Measurements from ENCODE around the gene CCNH. TPM values are rescaled to one million over a fixed set of nuclear protein-coding genes. Genes with fewer than 3 reads are reported as not detected.

CCNH gene
- total and polyA plus RNA-seq, 9 of the 15 experiments (the other 6 are each of a cell fraction or from before 2014, with no cell fraction given), result 100 to 213 (median 150) TPM

GRCh38 chr5:87412630-87413342 lies at the start of gene CCNH (continued):
- TF ChIP-seq ZSCAN29 (IDR thresholded peaks at IDR 0.05) (no peak), SAFB2 (IDR thresholded peaks at IDR 0.05; ENCODE audit: borderline replicate concordance, low read depth, low read length, severe bottlenecking) (no peak), ZNF24 (IDR thresholded peaks at IDR 0.05) (no peak), SMARCA5 (IDR thresholded peaks at IDR 0.05) (no peak), RHOXF2B (CRISPR knock-in tag; conservative IDR thresholded peaks at IDR 0.05) (no peak), ZBTB43 (CRISPR knock-in tag; IDR thresholded peaks at IDR 0.05) (peak; percentile 40; the same call in 1 of the 2 replicates), ZNF212 (CRISPR knock-in tag; IDR thresholded peaks at IDR 0.05) (no peak), ARID3A (IDR thresholded peaks at IDR 0.05; ENCODE audit: borderline replicate concordance, low read depth, low read length) (no peak), ZNF561 (CRISPR knock-in tag; conservative IDR thresholded peaks at IDR 0.05) (no peak), HIVEP1 (CRISPR knock-in tag; IDR thresholded peaks at IDR 0.05) (no peak), NFIC (IDR thresholded peaks at IDR 0.05) (no peak), FOSL1 (tag; conservative IDR thresholded peaks at IDR 0.05) (no peak), HNRNPK (IDR thresholded peaks at IDR 0.05; ENCODE audit: low read depth, low read length, poor library complexity, severe bottlenecking) (no peak), PURB (CRISPR knock-in tag; IDR thresholded peaks at IDR 0.05; ENCODE audit: low read depth) (no peak), NELFE (IDR thresholded peaks at IDR 0.05; ENCODE audit: insufficient read depth, insufficient read length) (no peak), NRF1 (conservative IDR thresholded peaks at IDR 0.05 in 1 of 2, IDR thresholded peaks at IDR 0.05 in 1 of 2) (peak; percentile 80 to 83), SOX6 (IDR thresholded peaks at IDR 0.05) (no peak), ZNF174 (CRISPR knock-in tag; IDR thresholded peaks at IDR 0.05) (no peak), ZFPM2 (CRISPR knock-in tag; IDR thresholded peaks at IDR 0.05) (no peak), XRCC3 (IDR thresholded peaks at IDR 0.05) (no peak), HEY1 (CRISPR knock-in tag; IDR thresholded peaks at IDR 0.05; ENCODE audit: borderline replicate concordance) (no peak)
- TF ChIP-seq, protein P1, sequence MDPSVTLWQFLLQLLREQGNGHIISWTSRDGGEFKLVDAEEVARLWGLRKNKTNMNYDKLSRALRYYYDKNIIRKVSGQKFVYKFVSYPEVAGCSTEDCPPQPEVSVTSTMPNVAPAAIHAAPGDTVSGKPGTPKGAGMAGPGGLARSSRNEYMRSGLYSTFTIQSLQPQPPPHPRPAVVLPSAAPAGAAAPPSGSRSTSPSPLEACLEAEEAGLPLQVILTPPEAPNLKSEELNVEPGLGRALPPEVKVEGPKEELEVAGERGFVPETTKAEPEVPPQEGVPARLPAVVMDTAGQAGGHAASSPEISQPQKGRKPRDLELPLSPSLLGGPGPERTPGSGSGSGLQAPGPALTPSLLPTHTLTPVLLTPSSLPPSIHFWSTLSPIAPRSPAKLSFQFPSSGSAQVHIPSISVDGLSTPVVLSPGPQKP (CRISPR knock-in tag; IDR thresholded peaks at IDR 0.05), result no peak
- TF ChIP-seq, protein P2, sequence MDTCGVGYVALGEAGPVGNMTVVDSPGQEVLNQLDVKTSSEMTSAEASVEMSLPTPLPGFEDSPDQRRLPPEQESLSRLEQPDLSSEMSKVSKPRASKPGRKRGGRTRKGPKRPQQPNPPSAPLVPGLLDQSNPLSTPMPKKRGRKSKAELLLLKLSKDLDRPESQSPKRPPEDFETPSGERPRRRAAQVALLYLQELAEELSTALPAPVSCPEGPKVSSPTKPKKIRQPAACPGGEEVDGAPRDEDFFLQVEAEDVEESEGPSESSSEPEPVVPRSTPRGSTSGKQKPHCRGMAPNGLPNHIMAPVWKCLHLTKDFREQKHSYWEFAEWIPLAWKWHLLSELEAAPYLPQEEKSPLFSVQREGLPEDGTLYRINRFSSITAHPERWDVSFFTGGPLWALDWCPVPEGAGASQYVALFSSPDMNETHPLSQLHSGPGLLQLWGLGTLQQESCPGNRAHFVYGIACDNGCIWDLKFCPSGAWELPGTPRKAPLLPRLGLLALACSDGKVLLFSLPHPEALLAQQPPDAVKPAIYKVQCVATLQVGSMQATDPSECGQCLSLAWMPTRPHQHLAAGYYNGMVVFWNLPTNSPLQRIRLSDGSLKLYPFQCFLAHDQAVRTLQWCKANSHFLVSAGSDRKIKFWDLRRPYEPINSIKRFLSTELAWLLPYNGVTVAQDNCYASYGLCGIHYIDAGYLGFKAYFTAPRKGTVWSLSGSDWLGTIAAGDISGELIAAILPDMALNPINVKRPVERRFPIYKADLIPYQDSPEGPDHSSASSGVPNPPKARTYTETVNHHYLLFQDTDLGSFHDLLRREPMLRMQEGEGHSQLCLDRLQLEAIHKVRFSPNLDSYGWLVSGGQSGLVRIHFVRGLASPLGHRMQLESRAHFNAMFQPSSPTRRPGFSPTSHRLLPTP (IDR thresholded peaks at IDR 0.05; ENCODE audit: borderline replicate concordance, extremely low read depth, insufficient read length), result no peak

Data from K562 (cell line).